ENCODE measurements around the gene PTPRG.
"Not testable (repeated sequence)": the region's sequence is repeated elsewhere in the genome, so short reads cannot be mapped to it uniquely, and the experiment has no call there.

PTPRG gene

DNA sequence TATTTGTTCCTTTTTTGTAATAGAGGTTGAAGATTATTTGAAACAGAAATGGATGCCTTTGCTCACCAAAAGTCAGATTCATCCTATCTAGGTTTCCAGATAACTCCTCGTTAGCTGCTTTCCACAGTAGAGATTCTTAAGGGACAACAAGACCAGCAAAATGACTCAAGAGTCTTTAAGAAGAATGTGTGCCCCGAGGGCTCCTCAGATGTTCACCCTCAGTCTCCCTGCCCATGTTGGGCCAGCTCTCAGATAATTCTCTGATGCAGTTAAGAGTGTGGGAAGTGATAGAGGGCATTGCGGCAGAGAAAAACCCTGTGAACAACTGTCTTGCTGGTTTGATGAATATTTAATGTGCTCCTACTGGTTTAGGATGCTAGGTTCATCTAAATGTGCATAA is 251.1 kb downstream of the PTPRG start:
- no peak for DNase-seq
- H3K27me3 Mint-ChIP-seq = peaks cover 0 to 5% of the 10 kb centered on the region in 2 donors
- H3K4me3 Mint-ChIP-seq = no peak overlapping the region
- H3K27ac Mint-ChIP-seq = no peak overlapping the region
- H3K9me3 Mint-ChIP-seq = peaks cover 0 to 5% of the 10 kb centered on the region in 2 donors
- ATAC-seq (replicated peaks) = no peak
- no peaks in the 10 kb centered on the region for H3K36me3 Mint-ChIP-seq
- no peaks in the 10 kb centered on the region for H3K4me1 Mint-ChIP-seq

DNA sequence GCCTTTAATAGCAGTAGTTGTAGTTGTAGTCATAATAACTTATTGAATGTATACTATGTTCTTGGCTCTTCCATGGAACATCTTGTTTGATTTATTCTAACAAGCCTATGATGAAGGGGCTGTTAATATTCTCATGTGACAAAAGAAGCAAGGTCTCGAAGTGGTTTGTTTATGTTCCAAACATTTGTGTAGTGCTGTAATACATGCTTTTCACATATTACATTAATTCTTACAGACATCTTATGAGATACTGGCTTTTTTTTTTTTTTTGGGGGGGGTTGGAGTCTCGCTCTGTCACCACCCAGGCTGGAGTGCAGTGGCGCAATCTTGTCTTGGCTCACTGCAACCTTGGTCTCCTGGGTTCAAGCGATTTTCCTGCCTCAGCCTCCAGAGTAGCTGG is 252.3 kb downstream of the PTPRG start:
- H3K9me3 Mint-ChIP-seq = peaks cover 0 to 5% of the 10 kb centered on the region in 2 donors
- no peaks in the 10 kb centered on the region for H3K36me3 Mint-ChIP-seq
- DNase-seq (no peak), ATAC-seq (replicated peaks) (no peak)
- H3K4me1 Mint-ChIP-seq = no peaks in the 10 kb centered on the region
- no peak overlapping the region for H3K27ac Mint-ChIP-seq
- no peak overlapping the region for H3K4me3 Mint-ChIP-seq
- peaks cover 0 to 5% of the 10 kb centered on the region in 2 donors for H3K27me3 Mint-ChIP-seq

DNA sequence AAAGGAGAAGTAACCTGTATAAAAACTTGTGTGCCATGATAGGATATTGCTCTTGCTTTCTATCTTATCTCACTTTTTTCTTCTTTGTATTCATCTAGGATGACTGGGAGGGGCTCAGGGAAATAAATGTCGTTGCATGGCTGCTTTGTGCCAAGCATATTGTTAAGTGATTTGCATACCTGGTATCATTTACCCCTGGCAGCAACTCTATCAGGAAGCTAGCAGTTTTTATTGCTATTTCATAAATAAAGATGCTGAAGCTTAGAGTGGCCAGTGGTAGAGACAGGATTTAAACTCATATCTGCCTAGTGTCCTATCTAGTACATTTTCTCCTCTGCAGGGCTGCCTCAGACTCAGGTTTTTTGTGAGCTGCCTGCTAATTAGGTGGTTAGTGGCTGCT is 253.3 kb downstream of the PTPRG start:
- Mint-ChIP-seq H3K27me3 (peaks cover 0 to 5% of the 10 kb centered on the region in 2 donors), H3K36me3 (no peaks in the 10 kb centered on the region), H3K27ac (no peak overlapping the region), H3K4me3 (no peak overlapping the region), H3K9me3 (peaks cover 0 to 5% of the 10 kb centered on the region in 2 donors), H3K4me1 (no peaks in the 10 kb centered on the region)
- DNase-seq = no peak
- ATAC-seq (replicated peaks) = no peak

DNA sequence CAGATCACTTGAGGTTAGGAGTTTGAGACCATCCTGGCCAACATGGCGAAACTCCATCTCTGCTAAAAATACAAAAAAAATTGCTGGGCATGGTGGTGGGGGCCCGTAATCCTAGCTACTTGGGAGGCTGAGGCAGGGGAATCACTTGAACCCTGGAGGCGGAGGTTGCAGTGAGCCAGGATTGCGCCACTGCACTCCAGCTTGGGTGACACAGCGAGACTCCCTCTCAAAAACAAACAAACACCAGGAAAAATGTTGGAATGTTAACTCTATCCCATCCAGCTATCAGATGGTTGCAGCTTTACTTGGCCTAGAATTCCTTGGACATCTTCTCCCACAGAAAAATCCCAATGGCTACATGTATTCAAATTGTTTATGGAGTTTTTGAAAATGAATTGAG is 254.9 kb downstream of the PTPRG start:
- H3K27ac Mint-ChIP-seq; DNase-seq; H3K9me3 Mint-ChIP-seq; H3K4me1 Mint-ChIP-seq; H3K27me3 Mint-ChIP-seq; H3K36me3 Mint-ChIP-seq; ATAC-seq (replicated peaks); H3K4me3 Mint-ChIP-seq: not testable (repeated sequence)

DNA sequence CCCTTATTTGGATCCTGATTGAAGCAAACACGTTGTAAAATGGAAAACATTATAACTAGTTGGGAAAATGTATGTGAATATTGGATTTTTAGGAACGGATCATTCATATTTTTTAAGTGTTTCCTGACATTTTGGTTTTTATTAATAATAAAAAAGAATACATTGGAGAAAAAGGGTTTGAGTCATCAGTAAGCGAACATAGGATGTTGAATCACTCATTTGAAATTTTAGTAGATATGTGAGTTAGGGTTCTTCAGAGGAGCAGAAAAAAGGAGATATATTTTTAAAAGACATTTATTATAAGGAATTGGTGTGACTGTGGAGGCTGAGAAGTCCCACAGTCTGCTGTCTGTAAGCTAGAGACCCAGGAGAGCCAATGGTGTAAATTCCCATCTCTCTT is 258.5 kb downstream of the PTPRG start:
- Mint-ChIP-seq H3K4me1 (no peaks in the 10 kb centered on the region), H3K4me3 (no peak overlapping the region), H3K27ac (no peak overlapping the region), H3K36me3 (no peaks in the 10 kb centered on the region), H3K27me3 (no peaks in the 10 kb centered on the region), H3K9me3 (no peaks in the 10 kb centered on the region)
- no peak for ATAC-seq (replicated peaks)
- DNase-seq = no peak

DNA sequence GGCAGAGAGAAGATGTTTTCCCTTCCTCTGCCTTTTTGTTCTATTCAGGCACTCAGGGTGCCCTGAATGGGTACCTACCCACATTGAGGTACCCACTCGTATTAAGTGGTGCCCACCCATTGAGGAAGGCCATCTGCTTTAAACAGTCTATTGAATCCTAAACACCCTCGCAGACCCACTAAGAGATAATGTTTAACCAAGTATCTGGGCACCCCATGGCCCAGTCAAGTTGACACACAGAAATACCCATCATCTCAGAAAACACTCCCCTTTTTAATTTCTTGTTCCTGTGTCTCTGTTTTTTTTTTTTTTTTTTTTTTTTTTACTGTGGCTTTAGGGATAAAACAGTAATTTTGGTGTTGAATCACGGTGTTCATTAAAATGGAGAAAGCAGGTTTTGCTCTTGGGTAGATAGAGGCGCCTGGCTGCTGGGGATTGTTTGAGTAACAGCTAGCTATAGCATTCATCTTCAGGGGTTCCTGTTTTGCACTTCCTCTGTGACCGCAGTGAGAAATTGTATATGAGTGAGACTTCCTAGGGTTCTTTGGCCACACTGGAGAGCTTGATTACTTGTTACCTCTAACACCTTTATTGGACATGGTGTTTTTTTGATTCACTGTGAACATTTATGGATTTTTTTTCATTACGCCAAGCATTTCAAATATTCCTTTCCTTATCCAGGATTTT is 259.1 kb downstream of the PTPRG start:
- Mint-ChIP-seq H3K4me1 (no peaks in the 10 kb centered on the region), H3K9me3 (no peaks in the 10 kb centered on the region), H3K27ac (no peak overlapping the region), H3K27me3 (no peaks in the 10 kb centered on the region), H3K36me3 (no peaks in the 10 kb centered on the region), H3K4me3 (no peak overlapping the region)
- ATAC-seq (replicated peaks) (no peak), DNase-seq (no peak)

DNA sequence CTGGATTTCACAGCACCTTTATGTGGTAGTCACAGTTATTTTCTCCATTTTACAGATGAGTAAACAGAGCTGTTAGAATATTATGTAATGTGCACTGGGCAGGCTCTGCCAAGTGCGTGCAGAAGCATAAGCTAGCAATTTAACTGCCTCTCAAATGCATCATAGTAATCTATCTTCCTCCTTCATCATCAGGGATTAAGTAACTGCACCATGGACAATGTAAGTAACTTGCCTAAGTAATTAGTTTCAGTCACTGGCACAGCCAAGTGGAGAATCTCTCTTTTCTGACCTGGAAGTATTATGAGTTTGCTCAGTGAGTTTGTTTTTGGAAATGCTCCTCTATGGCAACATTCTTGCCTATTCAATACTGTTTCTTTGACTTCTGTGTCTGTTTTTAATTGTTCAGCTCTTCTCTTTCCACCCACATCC is 260.5 kb downstream of the PTPRG start:
- H3K4me3 Mint-ChIP-seq = no peak overlapping the region
- ATAC-seq (replicated peaks) = no peak
- no peaks in the 10 kb centered on the region for H3K27me3 Mint-ChIP-seq
- no peak overlapping the region for H3K27ac Mint-ChIP-seq
- DNase-seq = no peak
- H3K36me3 Mint-ChIP-seq = no peaks in the 10 kb centered on the region
- H3K9me3 Mint-ChIP-seq = peaks cover 0 to 1% of the 10 kb centered on the region in 2 donors
- no peaks in the 10 kb centered on the region for H3K4me1 Mint-ChIP-seq

DNA sequence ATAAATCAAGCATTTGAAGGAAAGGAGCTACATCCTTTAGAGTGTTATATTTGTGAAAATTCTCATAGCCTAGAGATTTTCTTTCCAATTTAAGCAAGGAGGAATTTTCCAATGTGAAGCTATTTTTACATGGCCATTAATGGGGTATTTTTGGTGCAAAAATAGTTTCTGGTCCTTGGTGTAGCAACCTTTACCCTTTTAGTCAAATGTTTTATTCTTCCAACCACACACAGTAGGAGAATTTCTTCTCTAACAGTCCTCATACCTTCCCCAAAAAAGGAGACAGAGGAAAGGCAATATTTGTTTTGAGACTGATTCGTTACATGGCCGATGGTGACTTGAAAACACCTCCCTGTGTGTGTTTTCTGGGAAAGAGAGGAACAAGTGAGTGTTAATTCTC is 261.2 kb downstream of the PTPRG start:
- Mint-ChIP-seq H3K36me3 (no peaks in the 10 kb centered on the region), H3K4me3 (no peak overlapping the region), H3K27me3 (no peaks in the 10 kb centered on the region), H3K4me1 (no peaks in the 10 kb centered on the region), H3K9me3 (peaks cover 0 to 1% of the 10 kb centered on the region in 2 donors), H3K27ac (no peak overlapping the region)
- ATAC-seq (replicated peaks) = no peak
- DNase-seq = no peak

DNA sequence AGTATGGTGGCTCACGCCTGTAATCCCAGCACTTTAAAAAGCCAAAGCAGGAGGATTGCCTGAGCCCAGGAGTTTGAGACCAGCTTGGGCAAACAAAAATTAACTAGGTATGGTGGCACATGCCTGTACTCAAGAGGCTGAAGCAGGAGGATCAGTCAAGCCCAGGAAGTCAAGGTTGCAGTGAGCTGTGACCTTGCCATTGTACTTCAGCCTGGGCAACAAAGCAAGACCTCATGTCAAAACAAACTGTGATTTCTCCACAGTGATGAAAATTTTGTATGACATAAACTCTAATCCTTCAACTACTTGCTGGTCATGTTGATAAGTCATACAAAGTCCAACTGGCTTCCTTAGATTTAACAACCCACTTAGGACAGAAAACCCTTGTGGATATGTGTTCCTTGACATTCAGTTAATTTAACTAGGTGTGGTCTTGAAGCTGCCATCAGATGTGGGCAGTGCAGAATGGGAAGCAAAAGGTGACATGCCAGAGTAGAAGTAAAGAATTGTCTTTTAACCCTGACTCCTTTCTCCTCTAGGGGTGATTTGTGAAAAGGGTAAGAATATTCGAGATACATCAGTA is 263.3 kb downstream of the PTPRG start:
- ATAC-seq (replicated peaks) (no peak), DNase-seq (no peak)
- Mint-ChIP-seq H3K27ac (no peak overlapping the region), H3K9me3 (peaks cover 0 to 4% of the 10 kb centered on the region in 2 donors), H3K27me3 (no peaks in the 10 kb centered on the region), H3K4me3 (no peak overlapping the region), H3K36me3 (no peaks in the 10 kb centered on the region), H3K4me1 (no peaks in the 10 kb centered on the region)

DNA sequence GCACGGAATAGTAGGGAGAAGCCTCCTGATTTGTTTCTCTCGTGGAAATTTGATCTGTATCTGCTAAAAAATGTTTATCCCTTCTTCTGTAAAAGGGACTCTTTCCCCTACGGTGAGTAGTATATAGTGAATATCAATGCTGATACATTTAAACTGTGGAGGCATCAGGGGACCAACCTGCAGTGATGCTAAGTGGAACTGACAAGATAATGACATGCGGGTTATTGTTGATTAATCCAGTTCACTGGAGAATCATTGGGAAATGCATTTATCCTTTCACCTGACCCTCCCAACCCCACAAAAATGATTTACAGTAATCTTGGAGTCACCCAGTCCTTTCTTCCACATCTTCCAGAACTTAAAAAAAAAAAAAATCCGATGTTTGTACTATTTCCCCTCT is 264.8 kb downstream of the PTPRG start:
- no peak overlapping the region for H3K27ac Mint-ChIP-seq
- H3K4me1 Mint-ChIP-seq = no peaks in the 10 kb centered on the region
- peaks cover 0 to 6% of the 10 kb centered on the region in 2 donors for H3K9me3 Mint-ChIP-seq
- H3K27me3 Mint-ChIP-seq = no peaks in the 10 kb centered on the region
- no peak overlapping the region for H3K4me3 Mint-ChIP-seq
- DNase-seq = no peak
- no peaks in the 10 kb centered on the region for H3K36me3 Mint-ChIP-seq
- ATAC-seq (replicated peaks) = no peak

DNA sequence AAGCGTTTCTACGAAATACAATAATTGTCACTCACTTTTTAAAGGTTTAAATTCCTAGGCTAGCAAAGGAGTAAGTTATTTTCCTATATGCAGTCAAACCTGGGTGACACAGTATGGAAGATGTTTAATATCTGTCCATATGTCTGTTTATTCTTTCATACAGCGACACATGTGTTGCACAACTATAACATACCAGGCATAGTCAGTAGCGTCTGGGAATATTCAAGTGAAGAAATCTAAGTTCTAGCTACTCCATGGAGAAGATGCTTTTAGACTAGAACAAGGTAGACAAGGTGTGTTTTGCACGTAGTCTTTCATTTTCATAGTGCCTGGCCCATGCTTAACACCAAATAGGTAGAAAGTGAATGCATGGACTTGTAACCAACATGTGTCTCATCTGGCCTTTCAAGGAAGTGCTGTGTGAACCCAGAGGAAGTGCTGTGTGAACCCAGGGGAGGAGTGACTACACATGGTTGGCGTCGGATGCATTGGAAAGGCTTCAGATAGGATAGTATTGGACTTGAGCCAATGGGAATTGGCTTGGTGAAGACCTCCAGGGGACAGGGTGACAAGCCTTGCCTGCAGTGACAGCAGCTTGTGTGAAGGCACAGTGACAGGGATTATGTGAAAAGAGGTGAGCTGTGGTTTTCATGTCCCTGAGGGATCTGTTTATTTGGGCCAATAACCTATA is 267.0 kb downstream of the PTPRG start:
- peaks cover 0 to 6% of the 10 kb centered on the region in 2 donors for H3K9me3 Mint-ChIP-seq

DNA sequence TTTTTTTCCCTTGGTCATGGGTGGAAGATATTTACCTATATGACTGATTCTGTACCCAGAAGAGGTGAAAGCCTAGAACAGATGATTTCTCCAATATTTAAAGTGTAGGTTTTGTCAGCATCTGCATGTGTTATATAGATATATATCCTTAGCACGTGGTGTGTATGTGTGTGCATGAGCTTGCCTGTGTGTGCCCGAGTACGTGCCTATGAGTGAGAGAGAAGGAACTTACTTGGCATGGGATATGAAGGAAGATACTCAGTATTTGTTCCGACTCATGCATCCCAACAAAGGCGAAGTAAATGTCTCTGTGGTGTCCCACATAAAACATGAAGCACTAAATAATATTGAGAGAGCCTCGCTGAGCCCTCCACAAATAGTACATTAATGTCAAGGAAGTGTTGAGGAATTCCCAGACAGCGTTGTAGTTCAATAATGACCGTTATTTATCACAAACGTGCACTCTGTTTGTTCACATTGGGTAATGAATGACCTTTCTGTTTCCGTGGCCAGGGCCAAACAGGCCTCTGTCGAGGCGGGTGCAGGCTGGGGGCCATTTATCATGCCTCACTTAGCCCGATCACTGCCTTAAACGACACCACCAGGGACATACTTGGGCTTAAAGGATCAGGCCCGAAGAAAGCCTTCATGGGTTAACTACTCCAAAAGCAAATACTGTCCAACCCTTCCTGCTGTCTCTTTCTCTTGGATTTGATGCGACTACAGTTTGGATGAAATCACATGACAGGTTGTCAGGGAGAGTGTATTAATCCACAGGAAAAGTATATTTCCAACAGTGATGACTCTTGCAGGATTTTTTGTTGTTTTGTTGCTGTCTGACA is 267.7 kb downstream of the PTPRG start:
- Mint-ChIP-seq H3K27ac (no peak overlapping the region), H3K27me3 (no peaks in the 10 kb centered on the region), H3K4me1 (no peaks in the 10 kb centered on the region), H3K9me3 (peaks cover 0 to 6% of the 10 kb centered on the region in 2 donors), H3K36me3 (no peaks in the 10 kb centered on the region), H3K4me3 (no peak overlapping the region)
- no peak for ATAC-seq (replicated peaks)
- DNase-seq = no peak

More for the DNA sequence above, 267.0 kb downstream of the PTPRG start:
- Mint-ChIP-seq H3K27ac (no peak overlapping the region), H3K4me3 (no peak overlapping the region), H3K4me1 (no peaks in the 10 kb centered on the region), H3K27me3 (no peaks in the 10 kb centered on the region), H3K36me3 (no peaks in the 10 kb centered on the region)
- no peak for ATAC-seq (replicated peaks)
- no peak for DNase-seq

DNA sequence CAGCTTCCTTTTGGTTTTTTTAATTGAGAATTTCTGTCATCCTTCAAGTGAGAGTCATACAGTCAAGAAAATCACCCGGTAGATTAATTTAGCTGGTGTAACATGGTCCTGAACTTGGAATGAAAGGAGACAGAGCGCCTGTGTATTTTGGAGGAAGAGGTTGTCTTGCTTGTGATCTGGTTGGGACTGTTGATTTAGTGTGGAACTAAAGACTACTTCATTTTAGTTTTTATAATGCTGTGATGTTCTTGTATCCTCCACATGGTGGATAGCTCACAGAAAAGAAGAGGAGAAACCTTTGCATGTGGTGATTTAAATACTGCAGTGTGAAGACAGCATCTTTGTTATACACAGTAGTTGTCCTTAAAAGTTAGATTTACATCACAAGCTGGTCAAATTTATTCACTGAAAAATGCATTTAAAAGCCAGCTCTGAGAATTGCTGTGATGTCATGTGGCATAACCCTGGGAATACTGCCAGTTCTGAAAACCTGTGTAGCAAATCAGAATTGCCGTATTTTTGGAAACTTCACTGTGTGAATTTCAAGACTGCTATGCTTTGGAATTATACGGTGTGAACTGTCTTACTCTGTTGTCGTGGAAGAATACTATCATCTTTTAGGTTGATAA is 268.5 kb downstream of the PTPRG start:
- ATAC-seq (replicated peaks) (no peak), DNase-seq (no peak)
- H3K27ac Mint-ChIP-seq = no peak overlapping the region
- H3K27me3 Mint-ChIP-seq = no peaks in the 10 kb centered on the region
- H3K4me1 Mint-ChIP-seq = no peaks in the 10 kb centered on the region
- H3K9me3 Mint-ChIP-seq = peaks cover 0 to 6% of the 10 kb centered on the region in 2 donors
- no peaks in the 10 kb centered on the region for H3K36me3 Mint-ChIP-seq
- H3K4me3 Mint-ChIP-seq = no peak overlapping the region

DNA sequence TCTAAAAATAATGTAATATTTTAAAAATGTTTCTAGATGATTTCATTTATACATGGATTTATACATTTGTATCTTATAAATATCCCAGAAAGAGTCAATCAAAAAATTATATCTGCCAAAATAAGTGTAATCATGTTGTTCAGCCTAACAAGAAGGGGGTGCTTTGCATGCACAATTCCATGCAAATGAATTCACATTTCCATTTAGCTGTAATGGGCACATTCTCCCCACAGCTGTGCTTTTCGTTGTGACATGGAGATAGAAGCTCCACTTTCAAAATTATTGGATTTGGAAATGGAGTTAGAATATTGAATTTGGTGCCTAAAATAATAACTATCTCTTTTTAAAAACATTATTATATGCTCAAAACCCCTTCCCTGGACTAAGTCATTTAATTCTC is 270.6 kb downstream of the PTPRG start:
- no peaks in the 10 kb centered on the region for H3K36me3 Mint-ChIP-seq
- no peaks in the 10 kb centered on the region for H3K27me3 Mint-ChIP-seq
- DNase-seq (no peak), ATAC-seq (replicated peaks) (no peak)
- no peaks in the 10 kb centered on the region for H3K4me1 Mint-ChIP-seq
- no peak overlapping the region for H3K27ac Mint-ChIP-seq
- peaks cover 0 to 5% of the 10 kb centered on the region in 2 donors for H3K9me3 Mint-ChIP-seq
- H3K4me3 Mint-ChIP-seq = no peak overlapping the region
